ENCODE measurements around the gene TMEM218.

TMEM218 gene

GRCh38 chr11:125102510-125102909, 8.9 kb downstream of the TMEM218 start:
- no peak for DNase-seq
- CTCF ChIA-PET, result no interaction called here
- WGBS (ENCODE audit: insufficient coverage), result 100% methylated on average over 3 of the region's 7 CpGs

DNA sequence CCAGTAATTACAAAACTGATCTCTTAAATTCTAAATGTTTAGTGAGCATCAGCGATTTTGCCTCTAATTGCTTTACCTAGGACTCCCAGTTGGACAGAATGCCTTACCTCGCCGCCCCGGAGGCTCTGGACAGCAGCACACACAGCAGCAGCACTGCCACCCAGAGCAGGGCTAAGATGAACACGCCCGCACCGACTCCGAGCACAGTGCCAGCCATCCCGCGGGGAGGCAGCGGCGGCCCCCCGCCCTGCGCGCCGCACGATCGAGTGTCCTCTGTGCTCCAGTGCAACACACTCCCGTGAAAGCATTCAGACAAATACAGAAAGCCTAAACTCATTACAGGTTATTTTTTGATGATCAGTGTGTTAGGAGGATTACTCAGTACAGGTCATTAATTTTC, 9.4 kb downstream of the TMEM218 start:
- no peak for DNase-seq
- Histone ChIP-seq H3K27ac (ENCODE audit: insufficient read depth in 1 of 2, low read depth in 1 of 2, low read length in 2 of 2, poor library complexity in 1 of 2, severe bottlenecking in 2 of 2) (no peak overlapping the region), H3K36me3 (ENCODE audit: control insufficient read depth in 4 of 4, insufficient read depth in 4 of 4, low read length in 3 of 4) (peaks cover 8 to 35% (median 16%) of the 10 kb centered on the region in 4 experiments), H3K4me3 (ENCODE audit: control insufficient read depth in 1 of 7, extremely low read depth in 1 of 7, insufficient read depth in 4 of 7, low read depth in 2 of 7, low read length in 6 of 7) (no peak overlapping the region), H3K9me3 (ENCODE audit: control extremely low read depth in 1 of 5, control insufficient read depth in 4 of 5, insufficient read depth in 2 of 5, low read depth in 1 of 5, low read length in 4 of 5) (no peaks in the 10 kb centered on the region), H3K27me3 (replicated peaks in 2 of 5; ENCODE audit: control insufficient read depth in 4 of 5, insufficient read depth in 5 of 5, low read length in 4 of 5) (no peaks in the 10 kb centered on the region), H3K4me1 (ENCODE audit: control extremely low read depth in 1 of 4, control insufficient read depth in 4 of 4, insufficient read depth in 4 of 4, low read length in 3 of 4) (no peaks in the 10 kb centered on the region)
- WGBS (ENCODE audit: insufficient coverage), result 92% methylated on average over 10 of the region's 19 CpGs
- CTCF ChIA-PET, result no interaction called here
- POLR2A ChIA-PET, result no interaction called here

More at GRCh38 chr11:125102510-125102909, 8.9 kb downstream of the TMEM218 start:
- H3K4me1 ChIP-seq (ENCODE audit: control extremely low read depth in 1 of 4, control insufficient read depth in 4 of 4, insufficient read depth in 4 of 4, low read length in 3 of 4), result no peaks in the 10 kb centered on the region
- no peaks in the 10 kb centered on the region for H3K9me3 ChIP-seq (ENCODE audit: control extremely low read depth in 1 of 5, control insufficient read depth in 4 of 5, insufficient read depth in 2 of 5, low read depth in 1 of 5, low read length in 4 of 5)
- H3K27ac ChIP-seq (ENCODE audit: insufficient read depth in 1 of 2, low read depth in 1 of 2, low read length in 2 of 2, poor library complexity in 1 of 2, severe bottlenecking in 2 of 2), result no peak overlapping the region
- POLR2A ChIA-PET, result no interaction called here
- H3K36me3 ChIP-seq (ENCODE audit: control insufficient read depth in 4 of 4, insufficient read depth in 4 of 4, low read length in 3 of 4), result peaks cover 8 to 32% (median 13%) of the 10 kb centered on the region in 4 experiments
- H3K4me3 ChIP-seq (ENCODE audit: control insufficient read depth in 1 of 7, extremely low read depth in 1 of 7, insufficient read depth in 4 of 7, low read depth in 2 of 7, low read length in 6 of 7), result no peak overlapping the region
- no peaks in the 10 kb centered on the region for H3K27me3 ChIP-seq (replicated peaks in 2 of 5; ENCODE audit: control insufficient read depth in 4 of 5, insufficient read depth in 5 of 5, low read length in 4 of 5)

DNA sequence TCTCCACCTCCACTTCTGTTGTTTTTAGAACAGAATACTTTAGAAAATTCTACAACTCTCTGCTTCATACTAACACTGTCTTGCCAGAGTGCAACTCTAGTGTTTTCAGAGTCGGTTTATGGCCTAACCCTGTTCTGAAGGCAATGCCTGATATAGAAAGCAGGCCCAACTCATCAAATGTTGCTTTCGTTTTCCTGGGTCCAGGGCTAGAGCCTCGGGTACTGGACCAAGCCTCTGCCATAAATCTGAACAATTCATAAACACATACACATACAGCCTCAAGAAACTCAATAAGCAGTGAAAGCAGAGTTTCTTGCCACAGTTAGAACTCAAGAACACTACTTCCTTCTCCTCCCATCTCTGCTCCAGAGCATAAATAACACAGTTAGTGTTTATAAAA, 9.8 kb downstream of the TMEM218 start:
- ChIA-PET CTCF (interaction anchor here (1.5 to 2.2 kb wide), 2 partner anchors 10 to 11 kb away, joined by 5 to 8 read pairs; partner anchors contain the start of gene TMEM218), POLR2A (no interaction called here)
- no peak for DNase-seq
- Histone ChIP-seq H3K4me1 (ENCODE audit: control extremely low read depth in 1 of 4, control insufficient read depth in 4 of 4, insufficient read depth in 4 of 4, low read length in 3 of 4) (no peaks in the 10 kb centered on the region), H3K36me3 (ENCODE audit: control insufficient read depth in 4 of 4, insufficient read depth in 4 of 4, low read length in 3 of 4) (peaks cover 8 to 36% (median 17%) of the 10 kb centered on the region in 4 experiments), H3K27me3 (replicated peaks in 2 of 5; ENCODE audit: control insufficient read depth in 4 of 5, insufficient read depth in 5 of 5, low read length in 4 of 5) (no peaks in the 10 kb centered on the region), H3K27ac (ENCODE audit: insufficient read depth in 1 of 2, low read depth in 1 of 2, low read length in 2 of 2, poor library complexity in 1 of 2, severe bottlenecking in 2 of 2) (no peak overlapping the region), H3K9me3 (ENCODE audit: control extremely low read depth in 1 of 5, control insufficient read depth in 4 of 5, insufficient read depth in 2 of 5, low read depth in 1 of 5, low read length in 4 of 5) (no peaks in the 10 kb centered on the region), H3K4me3 (ENCODE audit: control insufficient read depth in 1 of 7, extremely low read depth in 1 of 7, insufficient read depth in 4 of 7, low read depth in 2 of 7, low read length in 6 of 7) (no peak overlapping the region)
- 96% methylated on average over 3 of the region's 3 CpGs for WGBS (ENCODE audit: insufficient coverage)

DNA sequence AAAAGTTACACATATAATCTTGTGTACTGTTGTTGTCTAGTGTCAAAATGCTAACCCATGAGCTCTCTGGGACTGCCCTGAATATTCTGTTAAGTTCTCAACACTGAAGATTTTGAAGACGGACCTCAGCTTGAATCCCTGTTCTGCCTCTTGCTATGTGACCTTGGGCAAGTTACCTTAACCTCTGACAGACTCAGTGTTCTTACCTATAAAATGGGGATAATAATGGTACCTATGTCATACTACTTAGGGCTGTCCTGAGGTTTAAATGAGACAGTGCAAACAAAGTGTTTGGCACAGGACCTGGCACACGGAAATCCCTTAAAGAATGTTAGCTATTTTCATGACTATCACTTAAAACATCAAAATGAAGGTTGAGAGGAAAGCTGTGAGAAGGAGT, 11.3 kb downstream of the TMEM218 start:
- POLR2A ChIA-PET, result no interaction called here
- DNase-seq, result no peak
- WGBS (ENCODE audit: insufficient coverage), result 88% methylated on average over 1 of the region's 2 CpGs
- H3K9me3 ChIP-seq (ENCODE audit: control extremely low read depth in 1 of 5, control insufficient read depth in 4 of 5, insufficient read depth in 2 of 5, low read depth in 1 of 5, low read length in 4 of 5), result no peaks in the 10 kb centered on the region
- no peaks in the 10 kb centered on the region for H3K4me1 ChIP-seq (ENCODE audit: control extremely low read depth in 1 of 4, control insufficient read depth in 4 of 4, insufficient read depth in 4 of 4, low read length in 3 of 4)
- CTCF ChIA-PET, result interaction anchor here (1.1 to 2.2 kb wide), 3 partner anchors 9 to 11 kb away, joined by 3 to 8 read pairs (median 5); partner anchors contain the start of gene TMEM218
- H3K27me3 ChIP-seq (replicated peaks in 2 of 5; ENCODE audit: control insufficient read depth in 4 of 5, insufficient read depth in 5 of 5, low read length in 4 of 5), result no peaks in the 10 kb centered on the region
- no peak overlapping the region for H3K27ac ChIP-seq (ENCODE audit: insufficient read depth in 1 of 2, low read depth in 1 of 2, low read length in 2 of 2, poor library complexity in 1 of 2, severe bottlenecking in 2 of 2)
- no peak overlapping the region for H3K4me3 ChIP-seq (ENCODE audit: control insufficient read depth in 1 of 7, extremely low read depth in 1 of 7, insufficient read depth in 4 of 7, low read depth in 2 of 7, low read length in 6 of 7)
- peaks cover 12 to 44% (median 18%) of the 10 kb centered on the region in 4 experiments for H3K36me3 ChIP-seq (ENCODE audit: control insufficient read depth in 4 of 4, insufficient read depth in 4 of 4, low read length in 3 of 4)

GRCh38 chr11:125094731-125095130, 16.7 kb downstream of the TMEM218 start:
- ChIA-PET POLR2A (no interaction called here), CTCF (no interaction called here)
- no CpG with 5 or more reads among the region's 2 CpGs for WGBS (ENCODE audit: insufficient coverage)

GRCh38 chr11:125093502-125093901, 17.9 kb downstream of the TMEM218 start:
- H3K4me3 ChIP-seq (ENCODE audit: control insufficient read depth in 1 of 7, extremely low read depth in 1 of 7, insufficient read depth in 4 of 7, low read depth in 2 of 7, low read length in 6 of 7), result no peak overlapping the region
- DNase-seq, result no peak
- peaks cover 0 to 3% (median 0%) of the 10 kb centered on the region in 4 experiments for H3K4me1 ChIP-seq (ENCODE audit: control extremely low read depth in 1 of 4, control insufficient read depth in 4 of 4, insufficient read depth in 4 of 4, low read length in 3 of 4)
- no peaks in the 10 kb centered on the region for H3K9me3 ChIP-seq (ENCODE audit: control extremely low read depth in 1 of 5, control insufficient read depth in 4 of 5, insufficient read depth in 2 of 5, low read depth in 1 of 5, low read length in 4 of 5)
- 100% methylated on average over 4 of the region's 4 CpGs for WGBS (ENCODE audit: insufficient coverage)
- no peaks in the 10 kb centered on the region for H3K27me3 ChIP-seq (replicated peaks in 2 of 5; ENCODE audit: control insufficient read depth in 4 of 5, insufficient read depth in 5 of 5, low read length in 4 of 5)
- ChIA-PET POLR2A (no interaction called here), CTCF (interaction anchor here (0.6 to 1.1 kb wide), 3 partner anchors 11 to 272 kb away, joined by 3 to 4 read pairs (median 3); no protein-coding TSS in a partner anchor)
- H3K27ac ChIP-seq (ENCODE audit: insufficient read depth in 1 of 2, low read depth in 1 of 2, low read length in 2 of 2, poor library complexity in 1 of 2, severe bottlenecking in 2 of 2), result no peak overlapping the region
- H3K36me3 ChIP-seq (ENCODE audit: control insufficient read depth in 4 of 4, insufficient read depth in 4 of 4, low read length in 3 of 4), result peaks cover 3 to 15% (median 11%) of the 10 kb centered on the region in 4 experiments

More at GRCh38 chr11:125094731-125095130, 16.7 kb downstream of the TMEM218 start:
- H3K4me1 ChIP-seq (ENCODE audit: control extremely low read depth in 1 of 4, control insufficient read depth in 4 of 4, insufficient read depth in 4 of 4, low read length in 3 of 4), result peaks cover 0 to 3% (median 0%) of the 10 kb centered on the region in 4 experiments
- H3K27ac ChIP-seq (ENCODE audit: insufficient read depth in 1 of 2, low read depth in 1 of 2, low read length in 2 of 2, poor library complexity in 1 of 2, severe bottlenecking in 2 of 2), result no peak overlapping the region
- H3K36me3 ChIP-seq (ENCODE audit: control insufficient read depth in 4 of 4, insufficient read depth in 4 of 4, low read length in 3 of 4), result peaks cover 8 to 19% (median 11%) of the 10 kb centered on the region in 4 experiments
- DNase-seq, result no peak
- no peak overlapping the region for H3K4me3 ChIP-seq (ENCODE audit: control insufficient read depth in 1 of 7, extremely low read depth in 1 of 7, insufficient read depth in 4 of 7, low read depth in 2 of 7, low read length in 6 of 7)
- no peaks in the 10 kb centered on the region for H3K9me3 ChIP-seq (ENCODE audit: control extremely low read depth in 1 of 5, control insufficient read depth in 4 of 5, insufficient read depth in 2 of 5, low read depth in 1 of 5, low read length in 4 of 5)
- H3K27me3 ChIP-seq (replicated peaks in 2 of 5; ENCODE audit: control insufficient read depth in 4 of 5, insufficient read depth in 5 of 5, low read length in 4 of 5), result no peaks in the 10 kb centered on the region

DNA sequence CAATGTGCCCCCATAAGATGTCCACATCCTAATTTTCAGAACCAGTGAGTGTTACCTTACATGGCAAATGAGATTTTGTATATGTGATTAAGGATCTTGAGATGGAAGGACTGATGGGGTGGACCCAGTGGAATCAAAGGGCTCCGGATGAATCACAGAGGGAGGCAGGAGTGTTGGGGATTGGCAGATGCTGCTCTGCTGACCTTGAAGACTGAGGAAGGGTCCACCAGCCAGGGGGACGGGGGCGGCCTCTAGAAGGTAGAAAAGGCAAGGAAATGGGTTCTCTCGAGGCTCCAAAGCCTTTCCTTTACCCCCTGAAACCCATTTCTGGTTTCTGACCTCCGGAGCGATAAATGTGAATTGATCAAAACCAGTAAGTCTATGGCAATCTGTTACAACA, 18.8 kb downstream of the TMEM218 start:
- no peak for DNase-seq
- H3K4me1 ChIP-seq (ENCODE audit: control extremely low read depth in 1 of 4, control insufficient read depth in 4 of 4, insufficient read depth in 4 of 4, low read length in 3 of 4), result peaks cover 0 to 3% (median 0%) of the 10 kb centered on the region in 4 experiments
- no peak overlapping the region for H3K27ac ChIP-seq (ENCODE audit: insufficient read depth in 1 of 2, low read depth in 1 of 2, low read length in 2 of 2, poor library complexity in 1 of 2, severe bottlenecking in 2 of 2)
- ChIA-PET POLR2A (no interaction called here), CTCF (interaction anchor here (0.6 to 5.6 kb wide), 6 partner anchors 32 to 273 kb away, joined by 3 to 80 read pairs (median 8); partner anchors contain the start of gene CCDC15)
- 95% methylated on average over 4 of the region's 6 CpGs for WGBS (ENCODE audit: insufficient coverage)
- peaks cover 3 to 14% (median 10%) of the 10 kb centered on the region in 4 experiments for H3K36me3 ChIP-seq (ENCODE audit: control insufficient read depth in 4 of 4, insufficient read depth in 4 of 4, low read length in 3 of 4)
- H3K27me3 ChIP-seq (replicated peaks in 2 of 5; ENCODE audit: control insufficient read depth in 4 of 5, insufficient read depth in 5 of 5, low read length in 4 of 5), result no peaks in the 10 kb centered on the region
- H3K4me3 ChIP-seq (ENCODE audit: control insufficient read depth in 1 of 7, extremely low read depth in 1 of 7, insufficient read depth in 4 of 7, low read depth in 2 of 7, low read length in 6 of 7), result no peak overlapping the region
- H3K9me3 ChIP-seq (ENCODE audit: control extremely low read depth in 1 of 5, control insufficient read depth in 4 of 5, insufficient read depth in 2 of 5, low read depth in 1 of 5, low read length in 4 of 5), result no peaks in the 10 kb centered on the region
